PFSK-1 (cell line): ENCODE results near the gene ATF1. TPM values are rescaled to one million over a fixed set of nuclear protein-coding genes. Genes with fewer than 3 reads are reported as not detected.

Experiments used
- FOXP2 ChIP-seq: optimal IDR thresholded peaks from 2 replicates; pipeline ENCODE3; 2011; ENCODE audit warnings: borderline replicate concordance, control low read depth, inconsistent platforms; ENCODE audit not compliant: insufficient read depth; ENCODE audit errors: extremely low read length, extremely low read depth
- POLR2AphosphoS5 ChIP-seq: IDR thresholded peaks from 2 replicates; pipeline ENCODE4 v1.6.1; 2012; ENCODE audit warnings: low read depth, mild to moderate bottlenecking, control low read depth, low read length, moderate library complexity
- SIN3A ChIP-seq: IDR thresholded peaks from 2 replicates; pipeline ENCODE4 v1.6.1; 2012; ENCODE audit warnings: mild to moderate bottlenecking, low read length, moderate library complexity, borderline replicate concordance; ENCODE audit not compliant: insufficient read depth
- TAF1 ChIP-seq: IDR thresholded peaks from 2 replicates; pipeline ENCODE4 v1.6.1; 2012; ENCODE audit warnings: low read length, control low read depth, borderline replicate concordance; ENCODE audit not compliant: insufficient read depth
- polyA plus RNA-seq: library from polyadenylated mRNA; unstranded; fragments of >200 nt; gene quantifications from one replicate; pipeline ENCODE4 v1.2.1, GENCODE V29; 2012; ENCODE audit warnings: low read depth, missing spikeins; ENCODE audit not compliant: insufficient read length
- TF ChIP-seq, protein P1 (sequence below), 2 experiments: IDR thresholded peaks; 2 replicates each; pipeline versions ENCODE4 v1.6.1 to v1.8.0; 2011 to 2012; ENCODE audit warnings: low read depth in 2 of 2, low read length in 2 of 2, control low read depth in 1 of 2, inconsistent platforms in 1 of 2, mild to moderate bottlenecking in 1 of 2, moderate library complexity in 1 of 2; ENCODE audit not compliant: insufficient read depth in 1 of 2

Gene ATF1
- polyA plus RNA-seq, result 38.5 TPM

- TF ChIP-seq POLR2AphosphoS5 (peak; percentile 90), SIN3A (peak; percentile 57; the same call in 1 of the 2 replicates), FOXP2 (peak; percentile 92), TAF1 (peak; percentile 89; the same call in 1 of the 2 replicates)
- TF ChIP-seq, protein P1, sequence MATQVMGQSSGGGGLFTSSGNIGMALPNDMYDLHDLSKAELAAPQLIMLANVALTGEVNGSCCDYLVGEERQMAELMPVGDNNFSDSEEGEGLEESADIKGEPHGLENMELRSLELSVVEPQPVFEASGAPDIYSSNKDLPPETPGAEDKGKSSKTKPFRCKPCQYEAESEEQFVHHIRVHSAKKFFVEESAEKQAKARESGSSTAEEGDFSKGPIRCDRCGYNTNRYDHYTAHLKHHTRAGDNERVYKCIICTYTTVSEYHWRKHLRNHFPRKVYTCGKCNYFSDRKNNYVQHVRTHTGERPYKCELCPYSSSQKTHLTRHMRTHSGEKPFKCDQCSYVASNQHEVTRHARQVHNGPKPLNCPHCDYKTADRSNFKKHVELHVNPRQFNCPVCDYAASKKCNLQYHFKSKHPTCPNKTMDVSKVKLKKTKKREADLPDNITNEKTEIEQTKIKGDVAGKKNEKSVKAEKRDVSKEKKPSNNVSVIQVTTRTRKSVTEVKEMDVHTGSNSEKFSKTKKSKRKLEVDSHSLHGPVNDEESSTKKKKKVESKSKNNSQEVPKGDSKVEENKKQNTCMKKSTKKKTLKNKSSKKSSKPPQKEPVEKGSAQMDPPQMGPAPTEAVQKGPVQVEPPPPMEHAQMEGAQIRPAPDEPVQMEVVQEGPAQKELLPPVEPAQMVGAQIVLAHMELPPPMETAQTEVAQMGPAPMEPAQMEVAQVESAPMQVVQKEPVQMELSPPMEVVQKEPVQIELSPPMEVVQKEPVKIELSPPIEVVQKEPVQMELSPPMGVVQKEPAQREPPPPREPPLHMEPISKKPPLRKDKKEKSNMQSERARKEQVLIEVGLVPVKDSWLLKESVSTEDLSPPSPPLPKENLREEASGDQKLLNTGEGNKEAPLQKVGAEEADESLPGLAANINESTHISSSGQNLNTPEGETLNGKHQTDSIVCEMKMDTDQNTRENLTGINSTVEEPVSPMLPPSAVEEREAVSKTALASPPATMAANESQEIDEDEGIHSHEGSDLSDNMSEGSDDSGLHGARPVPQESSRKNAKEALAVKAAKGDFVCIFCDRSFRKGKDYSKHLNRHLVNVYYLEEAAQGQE (IDR thresholded peaks at IDR 0.05; ENCODE audit: insufficient read depth in 1 of 2, low read depth in 2 of 2, low read length in 2 of 2), result 0 out of 4 replicates have a peak, but pooled peaks have one; percentile 46 to 48
Measured at GRCh38 chr12:50763639-50764285, at the start of gene ATF1. TSS of gene ATF1 (plus strand) at chr12:50764101. CDS start at chr12:50780146, 16,045 bp downstream.

- no peak for TF ChIP-seq POLR2AphosphoS5
- TF ChIP-seq FOXP2, result no peak
- TF ChIP-seq SIN3A, result no peak
- TF ChIP-seq, protein P1 (IDR thresholded peaks at IDR 0.05; ENCODE audit: insufficient read depth in 1 of 2, low read depth in 2 of 2, low read length in 2 of 2), result no peak
- TF ChIP-seq TAF1, result no peak
Measured at GRCh38 chr12:50715174-50715573, 48.7 kb upstream of the ATF1 start.

DNA sequence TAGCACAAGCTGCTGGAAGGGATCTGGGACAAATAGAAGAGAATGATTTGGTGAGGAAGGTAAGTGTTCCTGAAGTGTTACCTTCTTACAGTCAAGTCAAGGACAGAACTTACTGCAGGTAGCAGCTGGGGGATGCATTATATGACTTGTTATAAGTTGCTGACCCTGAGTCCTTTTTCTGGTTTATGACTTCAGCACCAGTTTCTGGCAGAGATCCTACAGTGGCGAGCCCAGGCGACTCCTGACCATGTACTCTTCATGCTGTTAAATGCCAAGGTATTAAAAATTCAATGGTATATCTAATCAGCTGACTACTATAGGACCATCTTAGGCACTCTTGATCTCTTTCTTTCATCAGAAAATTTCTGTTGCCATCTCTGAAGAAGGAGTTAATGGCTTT is 45.1 kb upstream of the ATF1 start:
- TF ChIP-seq POLR2AphosphoS5 (no peak), TAF1 (no peak), FOXP2 (no peak), SIN3A (no peak)
- TF ChIP-seq, protein P1 (IDR thresholded peaks at IDR 0.05; ENCODE audit: insufficient read depth in 1 of 2, low read depth in 2 of 2, low read length in 2 of 2), result no peak

GRCh38 chr12:50720085-50720484 is 43.8 kb upstream of the ATF1 start:
- TF ChIP-seq TAF1, result no peak
- no peak for TF ChIP-seq SIN3A
- no peak for TF ChIP-seq POLR2AphosphoS5
- no peak for TF ChIP-seq FOXP2
- TF ChIP-seq, protein P1 (IDR thresholded peaks at IDR 0.05; ENCODE audit: insufficient read depth in 1 of 2, low read depth in 2 of 2, low read length in 2 of 2), result no peak

DNA sequence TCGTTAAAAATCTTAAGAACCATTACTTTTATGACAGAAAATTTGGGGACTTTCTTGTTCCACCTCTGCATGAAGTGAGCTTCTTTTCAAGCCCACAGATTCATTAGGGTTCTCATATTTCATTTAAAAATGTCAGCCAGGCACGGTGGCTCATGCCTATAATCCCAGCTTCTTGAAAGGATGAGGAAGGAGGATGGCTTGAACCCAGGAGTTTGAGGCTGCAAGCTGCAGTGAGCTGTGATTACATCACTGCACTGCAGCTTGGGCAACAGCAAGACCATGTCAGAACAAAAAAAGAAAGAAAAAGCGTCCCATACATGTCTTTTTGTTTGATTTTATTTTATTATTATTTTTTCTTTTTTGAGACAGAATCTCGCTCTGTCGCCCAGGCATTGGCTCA is 43.4 kb upstream of the ATF1 start:
- TF ChIP-seq FOXP2, result no peak
